ENCODE measurements around the gene C2CD3.

The C2CD3 gene

GRCh38 chr11:73978576-73979086 lies 192.2 kb downstream of the C2CD3 start:
- DNase-seq: no peak

- DNase-seq: no peak
Observed at GRCh38 chr11:73977856-73978519, 192.8 kb downstream of the C2CD3 start.

GRCh38 chr11:73976451-73977151 lies 194.2 kb downstream of the C2CD3 start:
- DNase-seq: no peak

- DNase-seq: no peak
Observed at GRCh38 chr11:73975479-73975757, 195.4 kb downstream of the C2CD3 start.

- no peak for DNase-seq
Observed at GRCh38 chr11:73974604-73975478, 196.0 kb downstream of the C2CD3 start.

GRCh38 chr11:73972620-73973449 lies 198.0 kb downstream of the C2CD3 start:
- no peak for DNase-seq

GRCh38 chr11:73972187-73972586 lies 198.6 kb downstream of the C2CD3 start:
- DNase-seq: no peak

- DNase-seq: no peak
Observed at GRCh38 chr11:73971175-73971719, 199.6 kb downstream of the C2CD3 start.

GRCh38 chr11:73969991-73970800 lies 200.6 kb downstream of the C2CD3 start:
- no peak for DNase-seq

GRCh38 chr11:73969091-73969490 lies 201.7 kb downstream of the C2CD3 start:
- no peak for DNase-seq

- no peak for DNase-seq
Observed at GRCh38 chr11:73968356-73968966, 202.3 kb downstream of the C2CD3 start.

- no peak for DNase-seq
Observed at GRCh38 chr11:73965764-73966121, 205.1 kb downstream of the C2CD3 start.

- no peak for DNase-seq
Observed at GRCh38 chr11:73965076-73965763, 205.6 kb downstream of the C2CD3 start.

GRCh38 chr11:73963861-73964260 lies 206.9 kb downstream of the C2CD3 start:
- no peak for DNase-seq
